ENCODE results near the gene HIGD2B.
"Not testable (repeated sequence)": the region's sequence is repeated elsewhere in the genome, so short reads cannot be mapped to it uniquely, and the experiment has no call there.

- not testable (repeated sequence) for TF ChIP-seq CTCF (IDR thresholded peaks at IDR 0.05; ENCODE audit: low read depth, low read length, poor library complexity, severe bottlenecking); EZH2phosphoT487 (IDR thresholded peaks at IDR 0.05; ENCODE audit: borderline replicate concordance, low read length)
Observed at GRCh38 chr15:72725851-72726250, 39.9 kb upstream of the HIGD2B start.

Data from DOHH2 (cell line).